Effector memory CD4-positive, alpha-beta T cell (primary cell): ENCODE results near the gene OR5D18.

ENCODE experiments used
- DNase-seq, 3 donors: peaks; one replicate each; pipeline ENCODE4 v3.0.0-alpha.2; 2020
- H3K27ac ChIP-seq: 2 replicates; pipeline ENCODE4 v1.7.0; 2013; ENCODE audit warnings: mild to moderate bottlenecking, low read length, moderate library complexity; ENCODE audit not compliant: insufficient read depth, poor library complexity, severe bottlenecking
- H3K27me3 ChIP-seq: replicated peaks from 2 replicates; pipeline ENCODE4 v1.7.0; 2013; ENCODE audit warnings: mild to moderate bottlenecking, low read length; ENCODE audit not compliant: insufficient read depth, control insufficient read depth, poor library complexity, severe bottlenecking
- H3K36me3 ChIP-seq: 2 replicates; pipeline ENCODE4 v1.7.0; 2013; ENCODE audit warnings: mild to moderate bottlenecking, low read length, moderate library complexity; ENCODE audit not compliant: control insufficient read depth, insufficient read depth
- H3K4me1 ChIP-seq: 2 replicates; pipeline ENCODE4 v1.7.0; 2013; ENCODE audit warnings: low read length, mild to moderate bottlenecking; ENCODE audit not compliant: control insufficient read depth, insufficient read depth, poor library complexity, severe bottlenecking
- H3K4me3 ChIP-seq: 2 replicates; pipeline ENCODE4 v1.7.0; 2013; ENCODE audit warnings: low read length, low read depth, mild to moderate bottlenecking; ENCODE audit not compliant: insufficient read depth, poor library complexity, severe bottlenecking
- H3K9me3 ChIP-seq: 2 replicates; pipeline ENCODE4 v1.7.0; 2013; ENCODE audit warnings: mild to moderate bottlenecking, low read length, moderate library complexity; ENCODE audit not compliant: control insufficient read depth
- total RNA-seq, 3 donors: gene quantifications; one replicate each; lab custom pipeline; 2026; lab: John Stamatoyannopoulos, UW

The OR5D18 gene
- 0 reads per million in 3 donors for total RNA-seq

DNA sequence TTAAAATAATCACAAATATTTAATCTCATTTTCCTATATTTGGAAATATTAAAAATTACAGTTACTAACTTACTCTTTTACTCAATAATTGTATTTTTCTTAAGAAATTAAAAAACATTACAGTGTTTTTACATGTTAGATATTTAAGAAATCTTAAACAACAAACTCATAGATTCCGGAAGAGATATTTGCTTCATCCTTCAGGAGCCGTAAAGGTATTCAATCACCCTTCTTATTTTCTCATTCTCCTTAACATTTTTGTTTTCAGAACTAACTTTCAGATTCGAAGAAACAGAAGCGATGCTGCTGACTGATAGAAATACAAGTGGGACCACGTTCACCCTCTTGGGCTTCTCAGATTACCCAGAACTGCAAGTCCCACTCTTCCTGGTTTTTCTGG, at the start of gene OR5D18:
Gene OR5D18 (plus strand): TSS at position 301 of the 400 bp plus-strand sequence. CDS start 0 bp downstream, at position 301.
- no peaks in the 10 kb centered on the region for H3K4me1 ChIP-seq
- H3K27me3 ChIP-seq, result no peaks in the 10 kb centered on the region
- no peak for DNase-seq
- H3K27ac ChIP-seq, result no peak within 1 kb of the TSS
- no peak within 1 kb of the TSS for H3K4me3 ChIP-seq
- H3K9me3 ChIP-seq, result no peaks in the 10 kb centered on the region
- no peaks in the 10 kb centered on the region for H3K36me3 ChIP-seq

DNA sequence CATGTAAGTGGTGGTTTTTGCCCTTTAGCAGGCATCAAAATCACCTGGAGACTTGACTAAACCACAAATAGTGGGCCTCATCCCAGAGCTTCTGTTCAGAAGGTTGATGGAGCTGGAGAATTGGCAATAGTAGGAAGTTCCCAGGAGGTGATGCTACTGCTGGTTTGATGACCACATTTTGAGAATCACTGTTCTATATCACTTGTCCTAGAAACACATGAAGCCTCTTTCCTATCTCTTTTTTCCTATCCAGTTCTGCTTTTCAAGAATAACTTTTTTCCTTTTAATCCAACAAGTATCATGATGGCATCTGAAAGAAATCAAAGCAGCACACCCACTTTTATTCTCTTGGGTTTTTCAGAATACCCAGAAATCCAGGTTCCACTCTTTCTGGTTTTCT, 46.3 kb upstream of the OR5D18 start, which contains the start of gene OR5D13:
Gene OR5D13 (plus strand): TSS at position 301 of the 400 bp plus-strand sequence. CDS start 0 bp downstream, at position 301.
- H3K4me1 ChIP-seq, result no peaks in the 10 kb centered on the region
- no peak for DNase-seq
- no peak within 1 kb of the TSS for H3K27ac ChIP-seq
- no peaks in the 10 kb centered on the region for H3K36me3 ChIP-seq
- H3K27me3 ChIP-seq, result no peaks in the 10 kb centered on the region
- H3K4me3 ChIP-seq, result no peak within 1 kb of the TSS
- H3K9me3 ChIP-seq, result no peaks in the 10 kb centered on the region

DNA sequence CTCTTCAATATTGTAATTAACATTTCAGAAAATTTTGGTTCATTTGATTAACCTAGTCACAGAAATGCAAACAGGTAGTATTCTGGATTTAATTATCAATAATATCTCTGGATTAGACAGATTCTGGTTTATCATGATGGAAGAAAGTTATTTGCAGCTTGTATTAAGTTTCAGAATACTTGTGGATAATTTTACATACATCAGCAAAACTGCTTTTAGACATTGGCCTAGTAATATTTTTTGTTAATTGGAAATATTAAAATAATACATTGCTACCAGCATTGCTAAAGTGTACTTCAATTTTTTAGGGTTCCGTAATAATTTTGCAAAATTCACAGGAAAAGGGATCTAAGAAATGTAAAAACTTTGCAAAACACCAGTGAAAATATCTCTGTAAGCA, 27.8 kb upstream of the OR5D18 start:
- DNase-seq, result no peak
- Histone ChIP-seq H3K36me3 (no peaks in the 10 kb centered on the region), H3K27me3 (no peaks in the 10 kb centered on the region), H3K27ac (no peak overlapping the region), H3K4me1 (no peaks in the 10 kb centered on the region), H3K9me3 (no peaks in the 10 kb centered on the region), H3K4me3 (no peak overlapping the region)

DNA sequence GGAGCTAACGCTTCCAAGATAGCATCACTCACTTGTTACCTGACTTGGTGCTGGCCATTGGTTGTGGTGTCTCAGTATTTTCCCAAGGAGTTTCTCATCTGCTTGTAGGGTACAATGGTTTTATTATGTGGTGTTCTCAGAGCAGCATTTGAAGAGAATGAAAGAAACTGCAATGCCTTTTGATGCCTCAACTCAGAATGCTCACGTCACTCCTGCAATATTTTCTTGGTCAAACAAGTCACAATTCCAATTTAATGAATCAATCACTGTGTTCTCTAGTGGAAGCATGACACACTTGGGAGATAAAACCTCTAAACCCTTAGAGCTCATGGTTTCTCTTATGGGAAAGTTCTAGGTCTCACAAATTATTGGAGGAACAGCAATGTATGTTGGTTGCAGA, 26.1 kb upstream of the OR5D18 start:
- H3K4me3 ChIP-seq, result no peak overlapping the region
- H3K4me1 ChIP-seq, result no peaks in the 10 kb centered on the region
- H3K27me3 ChIP-seq, result no peaks in the 10 kb centered on the region
- no peaks in the 10 kb centered on the region for H3K9me3 ChIP-seq
- no peak for DNase-seq
- no peak overlapping the region for H3K27ac ChIP-seq
- H3K36me3 ChIP-seq, result no peaks in the 10 kb centered on the region

GRCh38 chr11:55795256-55795655, 24.2 kb upstream of the OR5D18 start, which contains the start of gene OR5D14:
Gene OR5D14 (plus strand): TSS chr11:55795556. CDS start chr11:55795556, 0 bp downstream.
- H3K27me3 ChIP-seq, result no peaks in the 10 kb centered on the region
- H3K27ac ChIP-seq, result no peak within 1 kb of the TSS
- no peak within 1 kb of the TSS for H3K4me3 ChIP-seq
- DNase-seq, result no peak
- no peaks in the 10 kb centered on the region for H3K9me3 ChIP-seq
- no peaks in the 10 kb centered on the region for H3K36me3 ChIP-seq
- no peaks in the 10 kb centered on the region for H3K4me1 ChIP-seq

DNA sequence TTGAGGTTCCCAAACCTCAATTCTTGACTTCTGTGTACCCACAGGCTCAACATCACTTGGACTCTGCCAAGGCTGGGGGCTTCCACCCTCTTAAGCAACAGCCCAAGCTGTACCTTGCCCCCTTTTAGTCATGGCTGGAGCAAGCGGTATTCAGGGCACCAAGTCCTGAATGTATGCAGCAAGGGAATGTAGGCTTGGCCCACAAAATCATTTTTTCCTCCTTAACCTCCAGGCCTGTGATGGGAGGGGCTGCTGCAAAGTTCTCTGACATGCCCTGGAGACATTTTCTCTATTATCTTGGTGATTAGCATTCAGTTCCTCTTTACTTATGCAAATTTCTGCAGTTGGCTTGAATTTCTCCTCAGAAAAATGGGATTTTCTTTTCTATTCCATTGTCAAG, 13.2 kb upstream of the OR5D18 start:
- no peak overlapping the region for H3K4me3 ChIP-seq
- H3K36me3 ChIP-seq, result no peaks in the 10 kb centered on the region
- DNase-seq, result no peak
- no peaks in the 10 kb centered on the region for H3K4me1 ChIP-seq
- no peak overlapping the region for H3K27ac ChIP-seq
- H3K27me3 ChIP-seq, result no peaks in the 10 kb centered on the region
- peaks cover 5% of the 10 kb centered on the region for H3K9me3 ChIP-seq

GRCh38 chr11:55811067-55811466, 8.4 kb upstream of the OR5D18 start, which contains the start of gene OR5L1:
Gene OR5L1 (plus strand): TSS chr11:55811367. CDS start chr11:55811467, 100 bp downstream.
- Histone ChIP-seq H3K27me3 (no peaks in the 10 kb centered on the region), H3K27ac (no peak within 1 kb of the TSS), H3K36me3 (no peaks in the 10 kb centered on the region), H3K4me1 (no peaks in the 10 kb centered on the region), H3K9me3 (no peaks in the 10 kb centered on the region), H3K4me3 (no peak within 1 kb of the TSS)
- no peak for DNase-seq

- no peak for DNase-seq
- H3K4me3 ChIP-seq, result no peak within 1 kb of the TSS
- no peak within 1 kb of the TSS for H3K27ac ChIP-seq
- H3K9me3 ChIP-seq, result no peaks in the 10 kb centered on the region
- H3K36me3 ChIP-seq, result no peaks in the 10 kb centered on the region
- no peaks in the 10 kb centered on the region for H3K4me1 ChIP-seq
- H3K27me3 ChIP-seq, result no peaks in the 10 kb centered on the region
Observed at GRCh38 chr11:55826919-55827318, 7.5 kb downstream of the OR5D18 start, which contains the start of gene OR5L2. Gene OR5L2 (plus strand): TSS chr11:55827219. CDS start chr11:55827219, 0 bp downstream.

DNA sequence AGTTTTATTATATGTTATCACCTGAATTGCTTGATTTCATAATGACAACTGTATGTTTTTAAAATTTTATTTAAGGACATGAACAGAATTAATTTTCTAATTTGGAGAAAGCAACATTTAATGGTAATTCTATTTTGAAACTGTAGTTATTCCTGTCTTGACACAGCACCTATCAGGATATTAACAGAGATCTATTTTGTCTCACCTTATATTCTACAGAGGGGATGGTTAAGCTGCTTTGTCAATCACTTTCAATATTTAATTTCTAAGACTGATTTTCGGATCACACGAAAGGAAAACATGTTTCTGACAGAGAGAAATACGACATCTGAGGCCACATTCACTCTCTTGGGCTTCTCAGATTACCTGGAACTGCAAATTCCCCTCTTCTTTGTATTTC, 19.0 kb downstream of the OR5D18 start, which contains the start of gene OR5D16:
Gene OR5D16 (plus strand): TSS at position 301 of the 400 bp plus-strand sequence. CDS start 0 bp downstream, at position 301.
- no peaks in the 10 kb centered on the region for H3K27me3 ChIP-seq
- H3K4me3 ChIP-seq, result no peak within 1 kb of the TSS
- H3K9me3 ChIP-seq, result no peaks in the 10 kb centered on the region
- DNase-seq, result no peak
- H3K27ac ChIP-seq, result no peak within 1 kb of the TSS
- H3K36me3 ChIP-seq, result no peaks in the 10 kb centered on the region
- no peaks in the 10 kb centered on the region for H3K4me1 ChIP-seq

DNA sequence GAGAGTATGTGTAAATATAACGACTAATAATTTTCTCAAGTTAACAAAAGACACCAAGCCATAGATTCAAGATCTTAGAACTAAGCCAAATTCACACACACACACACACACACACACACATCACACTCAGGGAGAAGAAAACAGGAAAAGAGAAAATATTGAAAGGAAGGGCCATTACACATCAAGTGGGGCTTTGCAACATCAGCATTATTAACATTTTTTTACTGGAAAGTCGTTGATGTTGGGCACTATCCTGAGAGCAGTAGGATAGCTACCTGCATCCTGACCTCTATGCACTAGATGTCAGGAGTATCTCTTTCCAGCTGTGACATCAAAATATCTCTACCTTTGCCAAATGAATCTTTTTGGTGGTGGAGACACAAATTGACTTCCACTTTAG, 28.0 kb downstream of the OR5D18 start:
- Histone ChIP-seq H3K27me3 (no peaks in the 10 kb centered on the region), H3K36me3 (no peaks in the 10 kb centered on the region), H3K4me3 (no peak overlapping the region), H3K9me3 (no peaks in the 10 kb centered on the region), H3K4me1 (no peaks in the 10 kb centered on the region), H3K27ac (no peak overlapping the region)
- no peak for DNase-seq
